Measurements from ENCODE around the gene TMEM120A.

TMEM120A gene

DNA sequence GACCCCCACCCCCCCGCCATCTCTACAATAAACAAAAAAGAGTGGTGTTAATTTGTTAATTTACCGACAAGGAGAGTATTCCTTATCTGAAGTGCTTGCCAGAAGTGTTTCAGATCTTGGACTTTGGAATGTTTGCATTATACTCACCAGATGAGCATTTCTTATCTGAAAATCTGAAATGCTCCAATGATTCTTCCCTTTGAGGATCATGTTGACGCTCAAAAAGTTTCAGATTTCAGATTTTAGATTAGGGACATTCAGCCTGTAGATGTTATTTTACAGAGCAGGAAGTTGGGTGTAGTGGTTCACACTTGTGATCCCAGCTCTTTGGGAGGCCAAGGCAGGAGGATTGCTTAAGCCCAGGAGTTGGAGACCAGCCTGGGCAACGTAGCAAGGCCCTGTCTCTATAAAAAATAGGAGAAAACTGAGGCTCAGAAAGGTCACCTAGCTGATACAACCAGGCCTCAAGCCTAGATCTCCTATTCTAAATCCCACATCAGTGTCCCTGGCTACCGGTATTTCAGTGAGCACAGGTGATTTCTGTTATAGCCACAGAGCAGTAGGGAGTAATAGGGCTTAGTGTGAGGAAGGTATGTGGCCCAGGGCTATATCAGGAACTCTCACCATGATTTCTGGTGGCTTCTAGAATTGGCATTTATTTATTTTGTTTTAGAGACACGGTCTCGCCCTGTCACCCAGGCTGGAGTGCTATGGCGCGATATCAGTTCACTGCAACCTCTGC, 35.4 kb downstream of the TMEM120A start:
- Mint-ChIP-seq H3K9me3 (no peaks in the 10 kb centered on the region), H3K27me3 (no peaks in the 10 kb centered on the region), H3K27ac (no peak overlapping the region), H3K4me1 (no peaks in the 10 kb centered on the region), H3K4me3 (no peak overlapping the region), H3K36me3 (peaks cover 57% of the 10 kb centered on the region)
- ATAC-seq: no peak

DNA sequence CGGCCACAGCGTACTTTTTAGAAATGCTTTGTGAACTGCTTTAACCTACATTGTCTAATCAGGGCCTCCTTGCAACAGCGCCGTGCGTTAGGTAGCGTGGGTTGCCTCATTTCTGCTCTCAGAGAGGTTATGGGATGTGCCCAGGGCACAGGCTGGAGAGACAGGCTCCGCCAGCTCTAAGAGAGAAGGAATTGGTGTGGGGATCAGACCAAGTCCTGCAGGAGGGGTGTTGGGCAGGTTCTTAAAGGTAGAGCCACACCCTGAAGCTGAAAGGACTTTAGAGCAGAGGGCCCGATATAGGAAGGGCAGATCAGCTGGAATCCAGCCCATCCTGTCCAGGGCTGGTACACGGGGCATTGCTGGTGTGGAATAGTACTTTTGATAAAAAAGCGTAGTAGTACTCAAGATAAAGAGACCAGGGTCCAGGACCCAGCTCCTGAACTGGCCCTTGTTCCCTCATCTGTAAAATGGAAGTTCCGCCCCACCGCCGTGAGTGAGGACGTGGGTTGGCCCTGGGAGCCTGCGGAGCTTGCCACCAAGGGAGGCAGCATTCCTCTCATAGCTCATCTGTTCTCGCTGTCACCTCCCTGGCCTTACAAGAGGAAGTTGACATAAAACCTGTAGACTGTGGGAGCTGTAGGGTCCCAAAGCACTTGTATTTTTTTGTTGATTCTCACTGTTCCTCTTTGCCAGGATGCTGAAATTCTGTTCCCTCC, 37.2 kb downstream of the TMEM120A start:
- no peak overlapping the region for H3K27ac Mint-ChIP-seq
- H3K27me3 Mint-ChIP-seq: no peaks in the 10 kb centered on the region
- no peaks in the 10 kb centered on the region for H3K4me1 Mint-ChIP-seq
- H3K36me3 Mint-ChIP-seq: peaks cover 44% of the 10 kb centered on the region
- ATAC-seq: no peak
- H3K4me3 Mint-ChIP-seq: no peak overlapping the region
- no peaks in the 10 kb centered on the region for H3K9me3 Mint-ChIP-seq

DNA sequence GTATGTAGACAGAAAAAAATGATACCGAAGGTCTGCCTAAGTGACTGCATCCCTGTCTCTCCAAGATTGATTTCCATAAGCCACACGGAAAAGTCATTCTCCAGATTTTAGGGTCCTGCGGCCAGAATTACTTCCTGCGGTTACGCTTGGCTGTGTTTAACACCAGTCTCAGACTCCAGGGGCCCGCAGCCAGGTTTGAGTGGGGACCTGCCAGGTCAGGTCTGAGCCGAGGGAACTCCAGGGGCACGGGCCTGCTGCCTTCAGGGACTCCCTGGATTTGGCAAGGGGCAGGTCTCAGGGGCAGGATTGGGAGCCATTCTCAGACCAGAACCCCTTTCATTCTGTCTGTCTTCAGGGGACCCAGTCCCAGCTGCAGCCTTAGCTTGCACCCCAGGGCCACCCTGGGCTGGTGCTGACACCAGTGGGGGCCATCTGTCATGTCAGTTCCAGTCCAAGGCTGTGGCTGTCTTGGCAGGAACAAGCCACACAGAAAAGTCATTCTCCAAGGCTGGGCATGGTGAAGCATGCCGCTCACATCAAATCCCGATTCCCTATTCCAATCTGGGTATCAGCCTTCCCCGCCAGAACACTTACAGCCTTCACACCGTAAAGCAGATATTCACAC, 39.0 kb downstream of the TMEM120A start:
- Mint-ChIP-seq H3K9me3 (no peaks in the 10 kb centered on the region), H3K4me1 (no peaks in the 10 kb centered on the region), H3K4me3 (no peak overlapping the region), H3K36me3 (peaks cover 35% of the 10 kb centered on the region), H3K27ac (no peak overlapping the region), H3K27me3 (no peaks in the 10 kb centered on the region)
- no peak for ATAC-seq

DNA sequence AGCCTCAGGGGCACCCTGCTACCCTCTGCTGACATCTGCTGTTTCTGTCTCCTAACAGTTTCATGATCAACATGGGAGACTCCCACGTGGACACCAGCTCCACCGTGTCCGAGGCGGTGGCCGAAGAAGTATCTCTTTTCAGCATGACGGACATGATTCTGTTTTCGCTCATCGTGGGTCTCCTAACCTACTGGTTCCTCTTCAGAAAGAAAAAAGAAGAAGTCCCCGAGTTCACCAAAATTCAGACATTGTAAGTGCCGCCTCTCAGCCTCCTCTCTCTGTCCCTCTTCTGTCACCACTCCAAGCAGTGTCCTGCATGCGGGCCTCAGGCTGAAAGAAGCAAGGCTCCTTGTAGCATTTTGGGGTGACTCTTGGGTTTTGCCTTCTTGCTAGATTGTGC, 40.5 kb downstream of the TMEM120A start:
- Mint-ChIP-seq H3K4me3 (no peak overlapping the region), H3K27me3 (no peaks in the 10 kb centered on the region), H3K9me3 (no peaks in the 10 kb centered on the region), H3K4me1 (peaks cover 2% of the 10 kb centered on the region), H3K36me3 (peaks cover 33% of the 10 kb centered on the region), H3K27ac (no peak overlapping the region)
- no peak for ATAC-seq

DNA sequence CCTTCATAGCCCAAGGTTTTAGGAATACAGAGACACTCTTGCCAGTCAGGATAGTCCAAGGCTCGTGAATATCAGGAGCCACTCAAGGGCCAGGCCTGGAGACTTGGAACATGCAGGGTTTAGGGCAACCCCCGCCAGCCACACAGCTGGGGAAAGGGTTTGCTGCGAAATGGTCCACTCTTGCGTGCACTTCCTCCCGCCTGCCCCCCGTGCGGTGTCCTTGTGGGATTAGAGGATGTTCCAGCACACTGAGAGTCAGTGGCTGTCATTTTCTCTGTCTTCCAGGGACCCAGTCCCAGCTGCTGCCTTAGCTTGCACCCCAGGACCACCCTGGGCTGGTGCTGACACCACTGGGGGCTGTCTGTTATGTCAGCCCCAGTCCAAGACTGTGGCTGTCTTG, 41.0 kb downstream of the TMEM120A start:
- H3K27ac Mint-ChIP-seq: no peak overlapping the region
- no peak overlapping the region for H3K4me3 Mint-ChIP-seq
- no peak for ATAC-seq
- H3K36me3 Mint-ChIP-seq: peaks cover 35% of the 10 kb centered on the region
- no peaks in the 10 kb centered on the region for H3K27me3 Mint-ChIP-seq
- no peaks in the 10 kb centered on the region for H3K9me3 Mint-ChIP-seq
- H3K4me1 Mint-ChIP-seq: peaks cover 7% of the 10 kb centered on the region

DNA sequence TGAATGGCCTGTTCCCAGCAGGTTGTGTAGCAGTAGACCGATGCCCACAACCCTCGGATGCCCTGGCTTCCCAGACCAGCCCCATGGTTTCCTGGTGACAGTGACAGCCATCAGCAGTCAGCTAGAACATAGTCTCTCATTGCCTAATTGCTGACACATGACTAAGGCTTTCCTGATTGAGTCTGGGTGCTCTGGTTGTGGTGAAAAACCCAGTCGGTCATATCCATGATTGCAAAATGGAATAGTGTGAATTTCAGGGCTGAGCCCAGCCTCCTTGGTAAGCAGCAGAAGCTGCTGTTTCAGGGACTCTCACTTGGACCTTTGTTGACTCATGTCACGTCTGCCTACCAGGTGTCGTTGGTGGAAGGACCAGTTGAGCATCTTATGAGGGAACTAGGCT, 42.9 kb downstream of the TMEM120A start:
- H3K9me3 Mint-ChIP-seq: no peaks in the 10 kb centered on the region
- H3K27me3 Mint-ChIP-seq: no peaks in the 10 kb centered on the region
- peaks cover 29% of the 10 kb centered on the region for H3K36me3 Mint-ChIP-seq
- no peak for ATAC-seq
- no peak overlapping the region for H3K27ac Mint-ChIP-seq
- H3K4me1 Mint-ChIP-seq: peaks cover 12% of the 10 kb centered on the region
- no peak overlapping the region for H3K4me3 Mint-ChIP-seq

DNA sequence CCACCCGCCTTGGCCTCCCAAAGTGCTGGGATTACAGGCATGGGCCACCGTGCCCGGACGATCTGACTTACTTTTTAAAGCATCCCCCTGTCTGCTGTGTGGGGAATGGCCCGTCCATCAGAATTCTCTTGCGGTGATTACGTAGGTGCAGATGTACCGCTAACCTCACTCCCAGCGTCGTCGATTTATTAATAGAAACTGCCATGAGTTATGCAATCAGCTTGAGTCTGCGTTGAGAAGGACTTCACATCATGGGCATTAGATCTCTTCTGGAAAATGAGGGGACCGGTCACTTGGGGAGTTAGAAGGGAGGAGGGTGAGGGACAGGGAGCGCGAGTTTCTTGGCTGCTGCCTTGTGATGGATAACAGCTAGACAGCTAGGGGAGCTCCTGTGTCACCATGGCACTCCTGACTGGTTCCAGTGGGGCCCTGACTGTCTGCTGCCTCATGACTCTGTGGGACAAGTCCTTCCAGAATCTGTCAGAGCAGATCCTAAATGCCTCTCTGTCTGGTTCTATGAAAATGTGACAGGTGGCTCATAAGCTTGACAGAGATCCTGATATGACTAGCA, 44.2 kb downstream of the TMEM120A start:
- ATAC-seq: no peak
- H3K4me3 Mint-ChIP-seq: no peak overlapping the region
- H3K27ac Mint-ChIP-seq: no peak overlapping the region
- H3K4me1 Mint-ChIP-seq: peaks cover 20% of the 10 kb centered on the region
- no peaks in the 10 kb centered on the region for H3K9me3 Mint-ChIP-seq
- H3K27me3 Mint-ChIP-seq: no peaks in the 10 kb centered on the region
- peaks cover 17% of the 10 kb centered on the region for H3K36me3 Mint-ChIP-seq

DNA sequence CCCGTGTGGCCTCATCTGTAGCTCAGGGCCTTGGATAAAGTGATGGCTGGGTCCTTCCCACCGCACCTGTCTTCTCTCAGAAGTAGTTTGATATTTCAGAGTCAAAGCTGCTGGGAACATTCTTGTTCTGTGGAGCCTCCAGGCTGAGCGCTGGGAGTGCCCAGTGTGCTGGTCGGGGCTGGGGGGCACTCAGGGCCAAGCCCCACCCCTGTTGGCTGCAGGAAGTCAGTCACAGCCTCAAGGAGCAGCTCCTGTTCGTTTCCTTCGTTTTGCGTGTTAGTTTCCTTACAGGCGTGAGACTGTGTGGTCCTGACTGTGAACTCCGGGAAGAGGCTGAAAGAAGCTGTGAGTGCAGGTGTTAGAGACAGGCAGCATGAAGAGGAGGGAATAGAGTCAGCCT, 46.2 kb downstream of the TMEM120A start:
- Mint-ChIP-seq H3K36me3 (peaks cover 18% of the 10 kb centered on the region), H3K9me3 (no peaks in the 10 kb centered on the region), H3K27me3 (no peaks in the 10 kb centered on the region), H3K4me3 (no peak overlapping the region), H3K27ac (no peak overlapping the region), H3K4me1 (peaks cover 29% of the 10 kb centered on the region)
- ATAC-seq: no peak

DNA sequence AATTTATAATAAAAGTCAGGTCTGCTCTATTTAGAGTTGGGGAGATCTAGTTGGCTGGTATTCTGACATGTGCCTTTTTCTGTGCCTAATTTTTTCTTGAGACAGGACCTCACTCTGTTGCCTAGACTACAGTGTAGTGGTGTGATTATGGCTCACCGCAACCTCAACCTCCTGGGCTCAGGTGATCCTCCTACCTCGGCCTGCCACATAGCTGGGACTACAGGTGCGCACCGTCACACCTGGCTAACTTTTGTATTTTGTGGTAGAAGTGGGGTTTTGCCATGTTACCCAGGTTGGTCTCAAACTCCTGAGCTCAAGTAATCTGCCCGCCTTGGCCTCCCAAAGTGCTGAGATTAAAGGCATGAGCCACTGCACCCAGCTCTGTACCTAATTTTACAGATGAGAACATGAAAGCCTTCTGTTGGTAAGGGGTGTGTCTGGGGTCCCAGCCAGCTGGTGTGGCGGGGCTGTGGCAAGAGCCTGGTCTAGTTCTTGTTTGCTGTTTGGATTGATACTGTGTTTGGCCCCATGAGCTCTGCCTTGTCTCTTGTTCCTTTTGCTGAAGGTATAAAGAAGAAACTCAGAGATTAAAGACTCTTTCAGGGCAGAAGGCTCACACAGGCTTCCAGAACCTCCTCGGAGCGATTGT, 48.1 kb downstream of the TMEM120A start:
- Mint-ChIP-seq H3K9me3 (no peaks in the 10 kb centered on the region), H3K4me3 (no peak overlapping the region), H3K27ac (no peak overlapping the region), H3K4me1 (peaks cover 29% of the 10 kb centered on the region), H3K36me3 (peaks cover 18% of the 10 kb centered on the region), H3K27me3 (no peaks in the 10 kb centered on the region)
- no peak for ATAC-seq

DNA sequence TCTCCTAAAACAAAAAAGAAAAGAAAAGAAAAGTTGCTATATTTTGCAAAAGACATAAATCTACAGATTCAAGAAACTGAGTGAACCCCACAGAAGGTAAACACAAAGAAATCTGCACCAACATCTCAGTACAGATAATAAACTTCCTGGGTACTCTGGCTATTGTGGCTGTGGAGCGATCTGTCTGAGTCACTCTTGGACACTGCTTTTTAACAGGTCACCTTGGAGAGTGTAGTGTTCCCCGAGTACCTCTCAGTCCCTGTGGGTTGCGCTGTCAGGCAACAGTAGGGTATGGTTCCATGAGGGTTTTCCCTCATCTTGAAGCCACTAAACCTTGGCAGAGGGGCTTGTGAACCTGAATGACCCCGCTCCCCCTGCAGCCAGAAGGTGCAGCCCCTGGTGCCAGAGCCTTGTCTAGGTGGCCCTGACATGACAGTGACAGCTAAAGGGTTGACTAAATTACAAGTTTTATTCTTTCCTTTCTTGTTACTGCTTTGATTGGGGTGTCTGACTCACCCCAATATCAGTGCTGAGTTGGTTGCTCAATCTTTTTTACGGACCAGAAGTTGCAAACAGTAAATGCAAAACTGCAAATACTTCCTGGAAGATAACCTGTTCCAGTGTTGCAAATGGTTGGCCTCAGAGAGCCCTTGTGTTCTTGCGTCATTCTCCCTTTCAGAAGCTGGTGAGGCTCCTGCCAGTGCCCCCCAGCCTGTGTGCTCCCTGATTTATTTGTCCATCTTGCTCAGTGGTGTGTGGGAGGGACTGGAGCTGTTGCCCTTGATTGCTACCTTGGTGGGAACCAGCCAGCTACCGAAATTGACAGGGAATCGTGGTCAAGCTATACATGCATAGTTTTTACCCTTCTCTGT, 48.9 kb downstream of the TMEM120A start:
- Mint-ChIP-seq H3K4me3 (no peak overlapping the region), H3K27ac (peak overlapping the region; percentile 10), H3K9me3 (no peaks in the 10 kb centered on the region), H3K4me1 (peaks cover 29% of the 10 kb centered on the region), H3K27me3 (no peaks in the 10 kb centered on the region), H3K36me3 (peaks cover 22% of the 10 kb centered on the region)
- no peak for ATAC-seq

DNA sequence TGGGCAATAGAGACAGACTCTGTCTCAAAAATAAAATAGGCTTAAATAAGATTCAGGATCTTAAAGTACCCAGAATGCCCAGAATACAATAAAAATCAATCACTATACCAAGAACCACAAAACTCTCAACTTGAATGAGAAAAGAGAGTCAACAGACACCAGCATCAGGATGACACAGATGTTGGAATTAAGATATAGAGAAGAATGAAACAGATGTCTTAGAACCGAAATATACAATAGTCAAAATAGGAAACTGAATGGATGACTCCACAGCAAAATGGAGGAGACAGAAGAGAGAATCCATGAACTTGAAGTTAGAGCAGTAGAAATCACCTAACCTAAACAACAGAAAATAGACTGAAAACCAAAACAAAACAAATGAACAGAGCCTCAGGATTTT, 49.9 kb downstream of the TMEM120A start:
- H3K4me3 Mint-ChIP-seq: no peak overlapping the region
- peak overlapping the region; percentile 10 for H3K27ac Mint-ChIP-seq
- H3K9me3 Mint-ChIP-seq: no peaks in the 10 kb centered on the region
- H3K36me3 Mint-ChIP-seq: peaks cover 23% of the 10 kb centered on the region
- no peak for ATAC-seq
- no peaks in the 10 kb centered on the region for H3K27me3 Mint-ChIP-seq
- H3K4me1 Mint-ChIP-seq: peaks cover 29% of the 10 kb centered on the region

DNA sequence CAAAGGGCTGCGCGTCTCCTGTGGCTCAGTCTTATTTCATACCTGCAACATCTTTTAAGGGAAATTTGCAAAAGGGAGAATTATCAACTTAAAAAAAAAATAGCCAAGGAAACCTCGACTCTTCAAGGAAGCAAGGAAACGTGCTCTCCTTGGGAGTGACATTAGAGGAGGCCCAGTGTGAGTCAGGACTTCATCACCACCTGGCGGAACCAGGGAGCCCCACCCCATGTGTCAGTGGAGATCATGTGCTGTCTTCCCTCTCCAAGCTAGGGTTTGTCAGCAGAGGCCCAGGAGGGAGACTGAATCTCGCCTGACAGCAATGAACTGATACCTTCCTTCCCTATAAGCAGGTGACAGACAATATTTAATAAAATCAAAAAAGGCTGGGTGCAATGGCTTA, 50.5 kb downstream of the TMEM120A start:
- no peak overlapping the region for H3K27ac Mint-ChIP-seq
- H3K4me3 Mint-ChIP-seq: no peak overlapping the region
- no peaks in the 10 kb centered on the region for H3K27me3 Mint-ChIP-seq
- H3K36me3 Mint-ChIP-seq: peaks cover 26% of the 10 kb centered on the region
- ATAC-seq: no peak
- H3K4me1 Mint-ChIP-seq: peaks cover 28% of the 10 kb centered on the region
- no peaks in the 10 kb centered on the region for H3K9me3 Mint-ChIP-seq

DNA sequence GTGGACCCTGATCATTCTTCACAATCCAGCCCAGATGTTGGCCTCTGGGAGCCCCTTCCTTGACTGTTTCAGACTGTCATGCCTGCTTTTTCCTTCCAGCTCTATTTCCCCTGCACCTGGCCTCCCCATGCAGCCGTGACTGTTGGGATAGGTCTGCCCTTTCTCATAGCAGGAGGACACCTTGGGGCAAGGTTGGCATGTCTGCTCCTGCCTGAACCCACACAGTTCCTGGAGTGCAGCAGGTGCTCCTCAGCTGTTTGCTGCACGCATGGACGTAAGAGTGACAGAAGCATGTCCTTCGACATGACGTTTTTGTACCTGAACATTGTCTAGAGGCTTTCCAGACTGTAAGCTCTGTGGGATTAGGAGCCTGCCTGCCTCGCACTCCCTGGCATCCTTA, 55.5 kb downstream of the TMEM120A start:
- peaks cover 8% of the 10 kb centered on the region for H3K4me1 Mint-ChIP-seq

DNA sequence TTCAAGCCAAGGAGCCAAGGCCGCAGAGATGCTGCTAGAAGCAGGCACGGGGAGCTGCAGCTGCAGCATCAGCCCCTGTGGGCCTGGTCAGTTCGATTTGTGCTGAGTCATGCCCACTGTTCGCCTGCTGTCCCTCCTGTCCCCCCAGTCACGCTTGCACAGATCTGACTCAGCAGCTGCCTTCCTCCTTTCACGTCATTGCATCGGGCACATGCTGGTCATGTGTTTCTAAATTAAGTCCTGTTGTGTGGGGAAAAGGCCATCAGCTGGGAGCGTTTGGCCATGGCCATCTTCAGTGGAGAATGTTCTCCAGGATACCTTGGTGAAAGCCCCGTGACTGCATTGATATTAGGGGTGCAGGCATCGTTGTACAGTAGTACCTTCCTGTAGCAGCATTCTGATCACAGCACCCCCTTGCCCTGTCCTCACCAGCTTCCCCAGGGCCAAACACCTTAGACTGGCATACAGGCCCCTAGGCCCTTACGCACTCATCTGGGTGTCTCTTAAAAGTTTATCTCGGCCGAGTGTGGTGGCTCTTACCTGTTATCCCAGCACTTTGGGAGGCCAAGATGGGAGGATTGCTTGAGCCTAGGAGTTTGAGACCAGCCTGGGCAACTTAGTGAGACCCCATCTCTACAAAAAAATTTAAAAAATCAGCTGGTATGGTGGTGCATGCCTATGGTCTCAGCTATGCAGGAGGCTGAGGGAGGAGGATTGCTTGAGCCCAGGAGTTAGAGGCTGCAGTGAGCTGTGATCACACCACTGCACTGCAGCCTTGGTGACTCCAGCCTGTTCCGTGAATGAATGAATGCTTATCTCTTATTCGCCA, 56.2 kb downstream of the TMEM120A start:
- H3K27ac Mint-ChIP-seq: no peak overlapping the region
- H3K4me1 Mint-ChIP-seq: peaks cover 12% of the 10 kb centered on the region
- no peak for ATAC-seq
- H3K4me3 Mint-ChIP-seq: no peak overlapping the region
- peaks cover 26% of the 10 kb centered on the region for H3K36me3 Mint-ChIP-seq
- no peaks in the 10 kb centered on the region for H3K27me3 Mint-ChIP-seq
- H3K9me3 Mint-ChIP-seq: peaks cover 4% of the 10 kb centered on the region

More for the DNA sequence above, 55.5 kb downstream of the TMEM120A start:
- H3K27ac Mint-ChIP-seq: no peak overlapping the region
- H3K27me3 Mint-ChIP-seq: no peaks in the 10 kb centered on the region
- peaks cover 22% of the 10 kb centered on the region for H3K36me3 Mint-ChIP-seq
- no peak overlapping the region for H3K4me3 Mint-ChIP-seq
- no peak for ATAC-seq
- H3K9me3 Mint-ChIP-seq: peaks cover 1% of the 10 kb centered on the region

All from stimulated activated memory B cell treated with anti-CD40 and anti-IgM and Interleukin-4, amounts not matched to agents 10 μg/mL and 1 μg/mL and 100 μg/mL, for 72 hours (primary cell).